ENCODE data around the gene DNM3. TPM values are rescaled to one million over a fixed set of nuclear protein-coding genes. Genes with fewer than 3 reads are reported as not detected.

DNM3 gene
- total and polyA plus RNA-seq, 2 experiments from 2014 or later: 5.2 to 12.2 TPM

- H3K4me2 ChIP-seq: no peak overlapping the region; the same call in 1 of the 2 replicates
- peaks cover 30% of the 10 kb centered on the region for H3K4me1 ChIP-seq (ENCODE audit: insufficient read depth)
- DNase-seq (ENCODE audit: low spot score) (no peak), ATAC-seq (no peak)
- H3K27me3 Mint-ChIP-seq (ENCODE audit: insufficient read depth, low read depth, poor library complexity): peaks cover 3% of the 10 kb centered on the region
- no peak overlapping the region for H3K27ac Mint-ChIP-seq
- no peaks in the 10 kb centered on the region for H3F3A ChIP-seq (replicated peaks; ENCODE audit: low read depth)
- no peaks in the 10 kb centered on the region for H4K20me1 ChIP-seq (replicated peaks; ENCODE audit: insufficient read depth)
- H3K36me3 Mint-ChIP-seq (ENCODE audit: low read depth): no peaks in the 10 kb centered on the region
- no peaks in the 10 kb centered on the region for H3K9me2 ChIP-seq (ENCODE audit: insufficient read depth)
- no peak overlapping the region for H3K27ac ChIP-seq (ENCODE audit: low read depth)
- no peaks in the 10 kb centered on the region for H3K27me3 ChIP-seq (ENCODE audit: insufficient read depth)
- no peaks in the 10 kb centered on the region for H3K79me2 ChIP-seq (replicated peaks; ENCODE audit: insufficient read depth)
- peaks cover 28% of the 10 kb centered on the region for H3K4me1 Mint-ChIP-seq
- no peak overlapping the region for H2AFZ ChIP-seq
- no peaks in the 10 kb centered on the region for H3K36me3 ChIP-seq (ENCODE audit: insufficient read depth)
- H3K9me3 Mint-ChIP-seq: no peaks in the 10 kb centered on the region
- H3K4me3 ChIP-seq: no peak overlapping the region
- TF ChIP-seq JUNB (IDR thresholded peaks at IDR 0.05; ENCODE audit: unreplicated experiment) (no peak), ZNF462 (CRISPR knock-in tag; IDR thresholded peaks at IDR 0.05) (no peak), EZH2phosphoT487 (IDR thresholded peaks at IDR 0.05; ENCODE audit: unreplicated experiment) (no peak), CREB1 (CRISPR knock-in tag; IDR thresholded peaks at IDR 0.05; ENCODE audit: low read depth) (no peak)
- TF ChIP-seq, protein P1, sequence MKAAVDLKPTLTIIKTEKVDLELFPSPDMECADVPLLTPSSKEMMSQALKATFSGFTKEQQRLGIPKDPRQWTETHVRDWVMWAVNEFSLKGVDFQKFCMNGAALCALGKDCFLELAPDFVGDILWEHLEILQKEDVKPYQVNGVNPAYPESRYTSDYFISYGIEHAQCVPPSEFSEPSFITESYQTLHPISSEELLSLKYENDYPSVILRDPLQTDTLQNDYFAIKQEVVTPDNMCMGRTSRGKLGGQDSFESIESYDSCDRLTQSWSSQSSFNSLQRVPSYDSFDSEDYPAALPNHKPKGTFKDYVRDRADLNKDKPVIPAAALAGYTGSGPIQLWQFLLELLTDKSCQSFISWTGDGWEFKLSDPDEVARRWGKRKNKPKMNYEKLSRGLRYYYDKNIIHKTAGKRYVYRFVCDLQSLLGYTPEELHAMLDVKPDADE (IDR thresholded peaks at IDR 0.05): no peak
- no peak overlapping the region for H3K4me3 Mint-ChIP-seq
Observed at GRCh38 chr1:172279939-172280636, 438.8 kb downstream of the DNM3 start.
